ENCODE measurements around the gene ZNF497. TPM values are rescaled to one million over a fixed set of nuclear protein-coding genes. Genes with fewer than 3 reads are reported as not detected.

ZNF497 gene
- total and polyA plus RNA-seq, 10 of the 15 experiments (the other 5 are each of a cell fraction or from before 2014, with no cell fraction given), result 0.09 to 0.82 (median 0.28) TPM

- peak; percentile 92 for TF ChIP-seq HCFC1 (IDR thresholded peaks at IDR 0.05; ENCODE audit: low read length)
- no peak for TF ChIP-seq FOXK2 (IDR thresholded peaks at IDR 0.05)
- TF ChIP-seq SRF (IDR thresholded peaks at IDR 0.05; ENCODE audit: low read depth in 2 of 2, low read length in 2 of 2), result no peak
- no peak for TF ChIP-seq SMAD5 (IDR thresholded peaks at IDR 0.05; ENCODE audit: low read depth)
- TF ChIP-seq MTA2 (IDR thresholded peaks at IDR 0.05; ENCODE audit: low read depth), result no peak; the same call in 1 of the 2 replicates
- no peak for TF ChIP-seq MTA3 (IDR thresholded peaks at IDR 0.05; ENCODE audit: borderline replicate concordance, low read length)
- no peak; a peak in 1 of 4 replicates for TF ChIP-seq ETV6 (conservative IDR thresholded peaks at IDR 0.05 in 1 of 2, IDR thresholded peaks at IDR 0.05 in 1 of 2; ENCODE audit: borderline replicate concordance in 1 of 2, low read depth in 1 of 2)
- TF ChIP-seq FOS (IDR thresholded peaks at IDR 0.05; ENCODE audit: borderline replicate concordance, extremely low read depth, insufficient read length), result no peak
- TF ChIP-seq POLR2AphosphoS2 (IDR thresholded peaks at IDR 0.05; ENCODE audit: low read depth, low read length), result peak; percentile 84; the same call in 1 of the 2 replicates
- TF ChIP-seq ASH2L (IDR thresholded peaks at IDR 0.05; ENCODE audit: borderline replicate concordance, low read depth), result no peak
- TF ChIP-seq ZNF592 (IDR thresholded peaks at IDR 0.05), result no peak
- TF ChIP-seq NR2F1 (conservative IDR thresholded peaks at IDR 0.05), result peak; percentile 89
- TF ChIP-seq DPF2 (IDR thresholded peaks at IDR 0.05), result peak; percentile 85
- peak; percentile 89 for TF ChIP-seq SIX5 (IDR thresholded peaks at IDR 0.05; ENCODE audit: low read depth, low read length, severe bottlenecking)
- TF ChIP-seq ZNF24 (IDR thresholded peaks at IDR 0.05), result no peak
- TF ChIP-seq NFXL1 (IDR thresholded peaks at IDR 0.05; ENCODE audit: borderline replicate concordance), result no peak
- peak; percentile 95 for TF ChIP-seq MXI1 (IDR thresholded peaks at IDR 0.05; ENCODE audit: low read depth, low read length)
- TF ChIP-seq ZBTB40 (IDR thresholded peaks at IDR 0.05; ENCODE audit: borderline replicate concordance), result peak; percentile 83
- TF ChIP-seq YBX1 (IDR thresholded peaks at IDR 0.05), result no peak
- no peak for TF ChIP-seq NFYA (IDR thresholded peaks at IDR 0.05; ENCODE audit: borderline replicate concordance, low read depth, low read length)
- no peak for TF ChIP-seq MEF2A (IDR thresholded peaks at IDR 0.05; ENCODE audit: insufficient read depth, low read depth, low read length)
These were observed 45.8 kb upstream of the ZNF497 start, which contains the start of gene ZNF584 (continued) for GRCh38 chr19:58408152-58409009.

Measured in GM12878 (cell line).